Hippocampal formation (tissue), 2 donors: ENCODE measurements around the gene DLD.
"Not testable (repeated sequence)": the region's sequence is repeated elsewhere in the genome, so short reads cannot be mapped to it uniquely, and the experiment has no call there.

Source experiments
- DNase-seq, 2 donors: peaks; one replicate each; lab custom pipeline; 2025; lab: John Stamatoyannopoulos, UW

Gene DLD

GRCh38 chr7:107917763-107918651 is 27.0 kb downstream of the DLD start:
- no peak for DNase-seq

- DNase-seq, result no peak
Observed at GRCh38 chr7:107918948-107919347, 28.0 kb downstream of the DLD start.

- DNase-seq, result no peak
Observed at GRCh38 chr7:107920048-107920772, 29.2 kb downstream of the DLD start.

GRCh38 chr7:107921826-107922225 is 30.8 kb downstream of the DLD start:
- not testable (repeated sequence) for DNase-seq

GRCh38 chr7:107922886-107923285 is 31.9 kb downstream of the DLD start:
- DNase-seq, result no peak

- no peak for DNase-seq
Observed at GRCh38 chr7:107924841-107925504, 34.0 kb downstream of the DLD start.

- DNase-seq, result no peak
Observed at GRCh38 chr7:107926481-107926880, 35.5 kb downstream of the DLD start.

GRCh38 chr7:107931740-107932515 is 40.9 kb downstream of the DLD start:
- DNase-seq, result no peak

- no peak for DNase-seq
Observed at GRCh38 chr7:107932805-107933204, 41.8 kb downstream of the DLD start.

GRCh38 chr7:107933386-107934013 is 42.5 kb downstream of the DLD start:
- DNase-seq, result peak in 1 of 2 donors; percentile 32

- no peak for DNase-seq
Observed at GRCh38 chr7:107934991-107935770, 44.2 kb downstream of the DLD start.

GRCh38 chr7:107936312-107936711 is 45.3 kb downstream of the DLD start:
- no peak for DNase-seq

GRCh38 chr7:107937531-107937930 is 46.5 kb downstream of the DLD start:
- no peak for DNase-seq

GRCh38 chr7:107938456-107939250 is 47.7 kb downstream of the DLD start:
- no peak for DNase-seq

- DNase-seq, result peak in 1 of 2 donors; percentile 41
Observed at GRCh38 chr7:107939573-107940489, 48.8 kb downstream of the DLD start.

GRCh38 chr7:107940951-107941350 is 50.0 kb downstream of the DLD start:
- DNase-seq, result no peak

GRCh38 chr7:107943018-107943417 is 52.0 kb downstream of the DLD start:
- DNase-seq, result no peak

GRCh38 chr7:107944411-107945169 is 53.6 kb downstream of the DLD start:
- DNase-seq, result no peak
